Activated CD4-positive, alpha-beta memory T cell treated with anti-CD3 and anti-CD28 coated beads, Interleukin-2, amount 10 ng/mL, durations not matched to agents 7 days and 5 days (primary cell): ENCODE measurements around the gene MAST1. TPM values are rescaled to one million over a fixed set of nuclear protein-coding genes. Genes with fewer than 3 reads are reported as not detected.
A peak's percentile ranks its signal among the peaks of the same experiment; 100 is the strongest.
"Not testable (repeated sequence)": the region's sequence is repeated elsewhere in the genome, so short reads cannot be mapped to it uniquely, and the experiment has no call there.

ENCODE experiments used
- CTCF ChIA-PET: fragments of 350-600 bp; sonication (Branson Sonifier 250); formaldehyde crosslinking; loops from one replicate; lab custom pipeline; 2021; ENCODE audit warnings: antibody characterized with exemption, inconsistent platforms; lab: Charles Lee
- POLR2A ChIA-PET: fragments of 350-600 bp; sonication (Branson Sonifier 250); formaldehyde crosslinking; loops from one replicate; lab custom pipeline; 2021; ENCODE audit warnings: antibody characterized with exemption; lab: Charles Lee
- DNase-seq: peaks from one replicate; pipeline ENCODE4 v3.0.0-alpha.2; 2020
- H3K27ac Mint-ChIP-seq: one replicate; pipeline ENCODE4 v1.8.0; 2021; ENCODE audit warnings: mild to moderate bottlenecking, mixed read lengths
- H3K27me3 Mint-ChIP-seq: one replicate; pipeline ENCODE4 v1.8.0; 2021; ENCODE audit warnings: mixed read lengths
- H3K36me3 Mint-ChIP-seq: one replicate; pipeline ENCODE4 v1.8.0; 2021; ENCODE audit warnings: low read depth, mixed read lengths
- H3K4me1 Mint-ChIP-seq: one replicate; pipeline ENCODE4 v1.8.0; 2021; ENCODE audit warnings: mixed read lengths
- H3K4me3 Mint-ChIP-seq: one replicate; pipeline ENCODE4 v1.8.0; 2021; ENCODE audit warnings: mild to moderate bottlenecking, mixed read lengths
- H3K9me3 Mint-ChIP-seq: one replicate; pipeline ENCODE4 v1.8.0; 2021; ENCODE audit warnings: mixed read lengths
- total RNA-seq, 2 experiments: library from RNA; stranded (reverse); gene quantifications; one replicate each; pipeline ENCODE4 v1.2.3, GENCODE V29; 2021

The MAST1 gene
- total RNA-seq, 2 experiments from 2014 or later = 1.1 to 2.1 TPM

- Mint-ChIP-seq H3K9me3 (no peaks in the 10 kb centered on the region), H3K27me3 (no peaks in the 10 kb centered on the region), H3K4me3 (no peak overlapping the region), H3K36me3 (peaks cover 4% of the 10 kb centered on the region), H3K27ac (no peak overlapping the region), H3K4me1 (peaks cover 4% of the 10 kb centered on the region)
- ChIA-PET CTCF (interaction anchor here (0.5 to 2.8 kb wide), 5 partner anchors 20 to 102 kb away, joined by 3 to 8 read pairs (median 4); no protein-coding TSS in a partner anchor), POLR2A (interaction anchor here (1.2 to 2.1 kb wide), 3 partner anchors 9 to 14 kb away, joined by 4 to 11 read pairs (median 6); partner anchors contain the start of gene GCDH)
- DNase-seq = no peak
Observed at GRCh38 chr19:12899891-12900518, 61.7 kb downstream of the MAST1 start.

- no peak overlapping the region for H3K4me3 Mint-ChIP-seq
- POLR2A ChIA-PET = interaction anchor here (1.7 kb wide), 1 partner anchor 12 kb away, joined by 11 read pairs; the partner anchor contains the start of gene SYCE2
- no peak overlapping the region for H3K27ac Mint-ChIP-seq
- no peaks in the 10 kb centered on the region for H3K36me3 Mint-ChIP-seq
- H3K9me3 Mint-ChIP-seq = no peaks in the 10 kb centered on the region
- CTCF ChIA-PET = no interaction called here
- H3K27me3 Mint-ChIP-seq = no peaks in the 10 kb centered on the region
- DNase-seq = no peak
- H3K4me1 Mint-ChIP-seq = peaks cover 3% of the 10 kb centered on the region
Observed at GRCh38 chr19:12907166-12907565, 68.9 kb downstream of the MAST1 start.

GRCh38 chr19:12912571-12912970, 74.3 kb downstream of the MAST1 start:
- CTCF ChIA-PET = interaction anchor here (1.0 to 1.5 kb wide), 3 partner anchors 15 to 152 kb away, joined by 3 read pairs; no protein-coding TSS in a partner anchor
- H3K36me3 Mint-ChIP-seq = no peaks in the 10 kb centered on the region
- no peak overlapping the region for H3K27ac Mint-ChIP-seq
- H3K27me3 Mint-ChIP-seq = no peaks in the 10 kb centered on the region
- DNase-seq = no peak
- no peak overlapping the region for H3K4me3 Mint-ChIP-seq
- POLR2A ChIA-PET = interaction anchor here (0.9 to 5.8 kb wide), 3 partner anchors 20 to 26 kb away, joined by 3 to 37 read pairs (median 16); partner anchors contain the start of genes CALR, FARSA and GCDH
- H3K4me1 Mint-ChIP-seq = peaks cover 30% of the 10 kb centered on the region
- H3K9me3 Mint-ChIP-seq = no peaks in the 10 kb centered on the region

- no peak for DNase-seq
- Mint-ChIP-seq H3K4me1 (peaks cover 30% of the 10 kb centered on the region), H3K36me3 (no peaks in the 10 kb centered on the region), H3K27me3 (no peaks in the 10 kb centered on the region), H3K4me3 (no peak overlapping the region), H3K27ac (no peak overlapping the region), H3K9me3 (no peaks in the 10 kb centered on the region)
- ChIA-PET CTCF (interaction anchor here (0.6 to 2.7 kb wide), 7 partner anchors 15 to 190 kb away, joined by 3 to 16 read pairs (median 3); partner anchors contain the start of gene GCDH), POLR2A (interaction anchor here (1.2 to 5.8 kb wide), 9 partner anchors 9 to 53 kb away, joined by 3 to 37 read pairs (median 6); partner anchors contain the start of genes CALR, FARSA, GADD45GIP1 and GCDH)
Observed at GRCh38 chr19:12913011-12913561, 74.8 kb downstream of the MAST1 start.

- Mint-ChIP-seq H3K4me1 (peaks cover 36% of the 10 kb centered on the region), H3K27me3 (no peaks in the 10 kb centered on the region), H3K36me3 (peaks cover 3% of the 10 kb centered on the region), H3K4me3 (peak overlapping the region; percentile 44), H3K9me3 (no peaks in the 10 kb centered on the region), H3K27ac (peak overlapping the region; percentile 95)
- POLR2A ChIA-PET = interaction anchor here (0.7 to 5.8 kb wide), 13 partner anchors 10 to 191 kb away, joined by 3 to 37 read pairs (median 4); partner anchors contain the start of genes CALR, FARSA, GADD45GIP1 and GCDH
- CTCF ChIA-PET = interaction anchor here (0.6 to 2.7 kb wide), 5 partner anchors 14 to 191 kb away, joined by 3 to 16 read pairs (median 7); partner anchors contain the start of gene GCDH
- peak; percentile 73 for DNase-seq
Observed at GRCh38 chr19:12913851-12914690, 75.8 kb downstream of the MAST1 start.

GRCh38 chr19:12915860-12916259, 77.5 kb downstream of the MAST1 start:
- not testable (repeated sequence) for H3K4me3 Mint-ChIP-seq, H3K27me3 Mint-ChIP-seq, DNase-seq, H3K36me3 Mint-ChIP-seq, H3K9me3 Mint-ChIP-seq
- peak overlapping the region; percentile 24 for H3K27ac Mint-ChIP-seq
- ChIA-PET POLR2A (interaction anchor here (1.0 to 5.8 kb wide), 3 partner anchors 17 to 30 kb away, joined by 5 to 37 read pairs (median 8); partner anchors contain the start of genes CALR and FARSA), CTCF (interaction anchor here (2.7 kb wide), 1 partner anchor 31 kb away, joined by 16 read pairs; no protein-coding TSS in a partner anchor)
- H3K4me1 Mint-ChIP-seq = peaks cover 45% of the 10 kb centered on the region

GRCh38 chr19:12918253-12918652, 79.9 kb downstream of the MAST1 start:
- H3K9me3 Mint-ChIP-seq = no peaks in the 10 kb centered on the region
- peak overlapping the region; percentile 17 for H3K4me3 Mint-ChIP-seq
- POLR2A ChIA-PET = interaction anchor here (0.6 kb wide), 1 partner anchor 127 kb away, joined by 3 read pairs; the partner anchor contains the start of gene JUNB
- peaks cover 45% of the 10 kb centered on the region for H3K4me1 Mint-ChIP-seq
- no peaks in the 10 kb centered on the region for H3K27me3 Mint-ChIP-seq
- CTCF ChIA-PET = interaction anchor here (0.7 to 1.2 kb wide), 2 partner anchors 14 to 19 kb away, joined by 3 read pairs; no protein-coding TSS in a partner anchor
- peaks cover 16% of the 10 kb centered on the region for H3K36me3 Mint-ChIP-seq
- DNase-seq = no peak
- H3K27ac Mint-ChIP-seq = peak overlapping the region; percentile 78

- POLR2A ChIA-PET = interaction anchor here (1.6 to 2.8 kb wide), 4 partner anchors 12 to 36 kb away, joined by 3 to 15 read pairs (median 10); partner anchors contain the start of genes FARSA and GCDH
- DNase-seq = no peak
- H3K36me3 Mint-ChIP-seq = peaks cover 36% of the 10 kb centered on the region
- peaks cover 24% of the 10 kb centered on the region for H3K4me1 Mint-ChIP-seq
- H3K27ac Mint-ChIP-seq = peak overlapping the region; percentile 30
- no peak overlapping the region for H3K4me3 Mint-ChIP-seq
- no peaks in the 10 kb centered on the region for H3K27me3 Mint-ChIP-seq
- CTCF ChIA-PET = interaction anchor here (1.4 kb wide), 1 partner anchor 44 kb away, joined by 4 read pairs; no protein-coding TSS in a partner anchor
- H3K9me3 Mint-ChIP-seq = no peaks in the 10 kb centered on the region
Observed at GRCh38 chr19:12921047-12921446, 82.7 kb downstream of the MAST1 start.

- Mint-ChIP-seq H3K4me1 (peaks cover 20% of the 10 kb centered on the region), H3K27me3 (no peaks in the 10 kb centered on the region), H3K36me3 (peaks cover 49% of the 10 kb centered on the region), H3K27ac (no peak overlapping the region), H3K9me3 (no peaks in the 10 kb centered on the region), H3K4me3 (no peak overlapping the region)
- DNase-seq = no peak
- ChIA-PET CTCF (no interaction called here), POLR2A (interaction anchor here (0.8 kb wide), 1 partner anchor 10 kb away, joined by 3 read pairs; no protein-coding TSS in a partner anchor)
Observed at GRCh38 chr19:12922959-12923358, 84.6 kb downstream of the MAST1 start.

Other genes starting within 250 kb of the MAST1 start
- gene ZNF490, start 227.7 kb upstream of the MAST1 start, total RNA-seq = 10 to 100 TPM; 16.9 to 17.1 TPM
- 10 to 100 TPM; 39.9 to 44.3 TPM for gene ZNF791, start 227.6 kb upstream of the MAST1 start, total RNA-seq
- gene MAN2B1, start 171.8 kb upstream of the MAST1 start, total RNA-seq = 100 to 1,000 TPM; 146 to 150 TPM
- 10 to 100 TPM; 16.9 to 21.3 TPM for gene WDR83, start 171.7 kb upstream of the MAST1 start, total RNA-seq
- 100 to 1,000 TPM; 106 to 113 TPM for gene DHPS, start 156.6 kb upstream of the MAST1 start, total RNA-seq
- gene GNG14, start 150.5 kb upstream of the MAST1 start, total RNA-seq = not detected
- gene FBXW9, start 141.9 kb upstream of the MAST1 start, total RNA-seq = 1 to 10 TPM; 5.2 to 5.3 TPM
- gene TNPO2, start 114.6 kb upstream of the MAST1 start, total RNA-seq = 10 to 100 TPM; 61.6 to 65.9 TPM
- gene TRIR, start 103.8 kb upstream of the MAST1 start, total RNA-seq = 100 to 1,000 TPM; 205 TPM
- gene GET3, start 101.0 kb upstream of the MAST1 start, total RNA-seq = 10 to 100 TPM; 61.8 to 62.9 TPM
- not detected for gene BEST2, start 86.7 kb upstream of the MAST1 start, total RNA-seq
- 10 to 100 TPM; 17.0 to 17.8 TPM for gene HOOK2, start 63.0 kb upstream of the MAST1 start, total RNA-seq
- gene JUNB, start 47.0 kb upstream of the MAST1 start, total RNA-seq = 100 to 1,000 TPM; 197 TPM
- gene PRDX2, start 36.7 kb upstream of the MAST1 start, total RNA-seq = 100 to 1,000 TPM; 234 to 240 TPM
- 10 to 100 TPM; 19.2 to 25.5 TPM for gene THSD8, start 36.4 kb upstream of the MAST1 start, total RNA-seq
- 10 to 100 TPM; 34.8 to 38.4 TPM for gene RNASEH2A, start 31.9 kb upstream of the MAST1 start, total RNA-seq
- not detected for gene RTBDN, start 3.9 kb upstream of the MAST1 start, total RNA-seq
- gene DNASE2, start 42.9 kb downstream of the MAST1 start, total RNA-seq = 10 to 100 TPM; 37.6 to 39.3 TPM
- gene KLF1, start 48.7 kb downstream of the MAST1 start, total RNA-seq = under 1 TPM; 0.13 to 0.20 TPM
- 10 to 100 TPM; 23.3 to 25.1 TPM for gene GCDH, start 52.6 kb downstream of the MAST1 start, total RNA-seq
- gene SYCE2, start 80.8 kb downstream of the MAST1 start, total RNA-seq = 1 to 10 TPM; 3.9 to 4.9 TPM
- gene FARSA, start 95.2 kb downstream of the MAST1 start, total RNA-seq = 10 to 100 TPM; 72.4 to 74.9 TPM
- gene CALR, start 100.1 kb downstream of the MAST1 start, total RNA-seq = 100 to 1,000 TPM; 640 to 660 TPM
- 100 to 1,000 TPM; 119 to 123 TPM for gene RAD23A, start 107.3 kb downstream of the MAST1 start, total RNA-seq
- gene GADD45GIP1, start 118.7 kb downstream of the MAST1 start, total RNA-seq = 10 to 100 TPM; 17.5 to 18.4 TPM
- gene DAND5, start 131.1 kb downstream of the MAST1 start, total RNA-seq = under 1 TPM; 0.13 to 0.15 TPM
- gene NFIX, start 157.0 kb downstream of the MAST1 start, total RNA-seq = under 1 TPM in 1 of 2 experiments, not detected in 1; 0.05 TPM